Fibroblast of lung (primary cell): Measurements from ENCODE around the gene SRP9.

ENCODE experiments used
- EZH2 ChIP-seq: IDR thresholded peaks from 2 replicates; pipeline ENCODE4 v1.5.1; 2012; ENCODE audit warnings: low read length, control low read depth, mild to moderate bottlenecking; ENCODE audit errors: missing control alignments
- TF ChIP-seq, protein P1 (sequence below), 2 donors: IDR thresholded peaks in 1 of 2; conservative IDR thresholded peaks in 1 of 2; 1 replicate in 1 of 2; 2 replicates in 1 of 2; pipeline ENCODE4 v1.5.1; 2011 to 2012; ENCODE audit warnings: low read length in 2 of 2, control low read depth in 1 of 2, inconsistent platforms in 1 of 2, low read depth in 1 of 2, mild to moderate bottlenecking in 1 of 2

DNA sequence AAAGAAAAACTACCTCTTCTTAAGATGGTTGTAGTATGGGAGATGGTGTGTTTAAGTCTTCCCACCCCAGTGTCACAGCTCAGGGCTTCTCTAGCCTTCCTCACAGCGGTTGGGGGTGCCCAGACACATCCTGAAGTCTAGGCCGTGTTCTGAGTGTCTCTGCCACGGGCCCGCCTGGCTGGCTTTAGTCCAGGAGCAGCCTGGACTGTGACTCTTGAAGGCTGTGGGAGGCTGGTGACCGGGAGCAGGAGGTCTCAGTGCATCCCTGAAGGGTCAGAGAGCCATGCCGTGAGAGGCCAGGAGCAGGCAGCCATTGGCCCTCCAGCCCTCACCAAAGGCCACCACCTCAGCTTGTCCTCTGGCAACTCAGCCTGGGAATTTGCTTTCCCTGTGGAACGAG, 36.8 kb downstream of the SRP9 start:
- no peak for TF ChIP-seq EZH2
- TF ChIP-seq, protein P1, sequence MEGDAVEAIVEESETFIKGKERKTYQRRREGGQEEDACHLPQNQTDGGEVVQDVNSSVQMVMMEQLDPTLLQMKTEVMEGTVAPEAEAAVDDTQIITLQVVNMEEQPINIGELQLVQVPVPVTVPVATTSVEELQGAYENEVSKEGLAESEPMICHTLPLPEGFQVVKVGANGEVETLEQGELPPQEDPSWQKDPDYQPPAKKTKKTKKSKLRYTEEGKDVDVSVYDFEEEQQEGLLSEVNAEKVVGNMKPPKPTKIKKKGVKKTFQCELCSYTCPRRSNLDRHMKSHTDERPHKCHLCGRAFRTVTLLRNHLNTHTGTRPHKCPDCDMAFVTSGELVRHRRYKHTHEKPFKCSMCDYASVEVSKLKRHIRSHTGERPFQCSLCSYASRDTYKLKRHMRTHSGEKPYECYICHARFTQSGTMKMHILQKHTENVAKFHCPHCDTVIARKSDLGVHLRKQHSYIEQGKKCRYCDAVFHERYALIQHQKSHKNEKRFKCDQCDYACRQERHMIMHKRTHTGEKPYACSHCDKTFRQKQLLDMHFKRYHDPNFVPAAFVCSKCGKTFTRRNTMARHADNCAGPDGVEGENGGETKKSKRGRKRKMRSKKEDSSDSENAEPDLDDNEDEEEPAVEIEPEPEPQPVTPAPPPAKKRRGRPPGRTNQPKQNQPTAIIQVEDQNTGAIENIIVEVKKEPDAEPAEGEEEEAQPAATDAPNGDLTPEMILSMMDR (conservative IDR thresholded peaks at IDR 0.05 in 1 of 2, IDR thresholded peaks at IDR 0.05 in 1 of 2; ENCODE audit: low read depth in 1 of 2, low read length in 2 of 2) = no peak
